Thyroid gland (tissue), 4 donors: ENCODE measurements around the gene FAM181B. TPM values are rescaled to one million over a fixed set of nuclear protein-coding genes. Genes with fewer than 3 reads are reported as not detected.

Experiments
- DNase-seq, 2 donors: peaks; one replicate each; pipeline ENCODE4 v3.0.0-alpha.2; 2019
- H3K27ac ChIP-seq, 3 donors: fragments of 200-600 bp; sonication (generic); 1 replicate in 2 of 3; 2 replicates in 1 of 3; pipeline ENCODE4 v1.5.1; 2016 to 2019; ENCODE audit warnings: mild to moderate bottlenecking in 1 of 3, moderate library complexity in 1 of 3
- H3K27me3 ChIP-seq: fragments of 200-600 bp; sonication (generic); one replicate; pipeline ENCODE4 v1.5.1; 2019
- H3K36me3 ChIP-seq, 2 donors: fragments of 200-600 bp; sonication (generic); one replicate each; pipeline ENCODE4 v1.5.1; 2016 to 2019
- H3K4me1 ChIP-seq, 2 donors: fragments of 200-600 bp; sonication (generic); one replicate each; pipeline ENCODE4 v1.5.1; 2017 to 2019
- H3K4me3 ChIP-seq, 3 donors: fragments of 200-600 bp; sonication (generic); replicated peaks in 1 of 3; 1 replicate in 2 of 3; 2 replicates in 1 of 3; pipeline ENCODE4 v1.5.1; 2016; ENCODE audit warnings: mild to moderate bottlenecking in 1 of 3
- H3K9me3 ChIP-seq: fragments of 200-600 bp; sonication (generic); one replicate; pipeline ENCODE4 v1.5.1; 2017
- CTCF ChIP-seq, 6 experiments: fragments of 200-600 bp in 3 of 6; fragments of 450-650 bp in 3 of 6; sonication (generic) in 3 of 6; IDR thresholded peaks; one replicate each; pipeline ENCODE4 v1.5.1; 2016 to 2019; ENCODE audit warnings: antibody characterized with exemption in 6 of 6, mild to moderate bottlenecking in 2 of 6, inconsistent platforms in 1 of 6, moderate library complexity in 1 of 6
- POLR2A ChIP-seq, 2 donors: fragments of 450-650 bp; IDR thresholded peaks; one replicate each; pipeline ENCODE4 v1.6.1; 2017; ENCODE audit warnings: antibody characterized with exemption in 2 of 2, mild to moderate bottlenecking in 2 of 2, moderate library complexity in 1 of 2
- WGBS, 2 donors: methylation state at CpG; one replicate each; pipeline ENCODE4 v1.1.5; 2017; 5-methylcytosine and 5-hydroxymethylcytosine counted together
- intact Hi-C: fragments of 100-400 bp; cut with DNase I; formaldehyde crosslinking; loops from one replicate; pipeline ENCODE4 v1.15.1; 2023
- total RNA-seq, 4 donors: library from RNA; depleted of rRNA; stranded (reverse); fragments of >200 nt; gene quantifications; one replicate each; pipeline ENCODE4 v1.2.3, GENCODE V29; 2016

The FAM181B gene
- total RNA-seq, 4 donors from 2014 or later: 0.94 to 5.1 (median 1.5) TPM

GRCh38 chr11:82753921-82754320 is 20.3 kb upstream of the FAM181B start:
- WGBS, 2 donors: 85 to 90% methylated on average over 1 of the region's 1 CpG
- no peaks in the 10 kb centered on the region for H3K9me3 ChIP-seq
- peak overlapping the region in 2 of 3 donors; percentile 60 to 70 for H3K27ac ChIP-seq
- H3K36me3 ChIP-seq: no peaks in the 10 kb centered on the region
- H3K4me3 ChIP-seq: no peak overlapping the region
- no peak for TF ChIP-seq CTCF (IDR thresholded peaks at IDR 0.05)
- TF ChIP-seq POLR2A (IDR thresholded peaks at IDR 0.05): no peak
- peaks cover 10 to 14% of the 10 kb centered on the region in 2 donors for H3K4me1 ChIP-seq
- DNase-seq: no peak
- intact Hi-C loops: no loop called here
- H3K27me3 ChIP-seq: no peaks in the 10 kb centered on the region

GRCh38 chr11:82752801-82753200 is 19.1 kb upstream of the FAM181B start:
- Histone ChIP-seq H3K36me3 (no peaks in the 10 kb centered on the region), H3K27me3 (no peaks in the 10 kb centered on the region), H3K4me3 (no peak overlapping the region), H3K4me1 (peaks cover 10 to 14% of the 10 kb centered on the region in 2 donors), H3K27ac (no peak overlapping the region), H3K9me3 (no peaks in the 10 kb centered on the region)
- TF ChIP-seq POLR2A (IDR thresholded peaks at IDR 0.05) (no peak), CTCF (IDR thresholded peaks at IDR 0.05) (no peak)
- intact Hi-C loops: no loop called here
- no peak for DNase-seq

DNA sequence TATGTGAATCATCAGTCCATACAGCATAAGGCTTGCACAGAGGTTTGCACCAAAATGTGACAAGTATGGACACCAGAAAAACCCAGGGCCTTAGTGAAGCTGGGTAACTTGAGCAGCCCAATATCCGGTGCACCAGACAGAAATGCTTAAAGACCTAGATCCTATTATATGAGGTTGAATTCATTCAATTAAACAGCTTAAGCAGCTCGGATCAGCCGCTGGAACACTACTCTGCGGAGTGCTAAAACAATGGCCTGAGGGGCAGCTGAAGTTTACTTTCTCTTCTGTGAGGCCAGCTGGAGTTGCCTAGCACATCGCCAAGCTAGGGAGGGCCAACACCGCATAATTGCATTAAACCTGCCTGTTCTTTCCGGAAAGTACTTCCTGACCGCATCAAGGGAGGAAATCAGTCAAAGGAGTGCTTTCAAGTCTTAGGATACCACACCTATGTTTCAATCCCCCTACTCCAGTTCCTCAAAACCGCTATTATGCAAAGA is 17.0 kb upstream of the FAM181B start:
- no peak overlapping the region for H3K4me3 ChIP-seq

DNA sequence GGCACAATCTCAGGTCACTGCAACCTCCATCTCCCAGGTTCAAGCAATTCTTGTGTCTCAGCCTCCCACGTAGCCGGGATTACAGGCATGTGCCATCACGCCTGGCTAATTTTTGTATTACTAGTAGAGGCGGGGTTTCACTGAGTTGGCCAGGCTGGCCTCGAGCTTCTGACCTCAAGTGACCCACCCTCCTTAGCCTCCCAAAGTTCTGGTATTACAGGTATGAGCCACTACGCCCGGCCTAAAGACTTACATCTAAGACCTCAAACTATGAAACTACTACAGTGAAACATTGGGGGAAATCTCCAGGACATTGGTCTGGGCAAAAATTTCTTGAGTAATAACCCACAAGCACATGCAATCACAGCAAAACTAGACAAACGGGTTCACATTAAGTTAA is 13.8 kb upstream of the FAM181B start:
- TF ChIP-seq CTCF (IDR thresholded peaks at IDR 0.05): no peak
- TF ChIP-seq POLR2A (IDR thresholded peaks at IDR 0.05): no peak
- DNase-seq: peak; percentile 50 to 56

More for the DNA sequence above, 17.0 kb upstream of the FAM181B start:
- DNase-seq: no peak
- Histone ChIP-seq H3K9me3 (no peaks in the 10 kb centered on the region), H3K36me3 (no peaks in the 10 kb centered on the region), H3K27me3 (no peaks in the 10 kb centered on the region), H3K4me1 (peaks cover 15 to 22% of the 10 kb centered on the region in 2 donors), H3K27ac (no peak overlapping the region)
- 56 to 70% methylated on average over 9 of the region's 9 CpGs for WGBS, 2 donors
- intact Hi-C loops: no loop called here
- no peak for TF ChIP-seq POLR2A (IDR thresholded peaks at IDR 0.05)
- no peak for TF ChIP-seq CTCF (IDR thresholded peaks at IDR 0.05)

GRCh38 chr11:82738091-82738490 is 4.4 kb upstream of the FAM181B start:
- WGBS, 2 donors: 50 to 54% methylated on average over 4 of the region's 4 CpGs
- no peak for DNase-seq
- Histone ChIP-seq H3K27me3 (no peaks in the 10 kb centered on the region), H3K4me1 (no peaks in the 10 kb centered on the region), H3K4me3 (no peak overlapping the region), H3K36me3 (no peaks in the 10 kb centered on the region), H3K9me3 (no peaks in the 10 kb centered on the region), H3K27ac (no peak overlapping the region)
- intact Hi-C loops: no loop called here
- no peak for TF ChIP-seq POLR2A (IDR thresholded peaks at IDR 0.05)
- TF ChIP-seq CTCF (IDR thresholded peaks at IDR 0.05): no peak

More for the DNA sequence above, 13.8 kb upstream of the FAM181B start:
- no peak overlapping the region for H3K4me3 ChIP-seq
- intact Hi-C loops: no loop called here
- H3K36me3 ChIP-seq: no peaks in the 10 kb centered on the region
- WGBS, 2 donors: 28 to 41% methylated on average over 8 of the region's 8 CpGs
- H3K27me3 ChIP-seq: no peaks in the 10 kb centered on the region
- H3K9me3 ChIP-seq: no peaks in the 10 kb centered on the region
- H3K4me1 ChIP-seq: peaks cover 6 to 8% of the 10 kb centered on the region in 2 donors
- H3K27ac ChIP-seq: no peak overlapping the region
